C4-2B (cell line): ENCODE measurements around the gene CXCR2.

ENCODE experiments used
- CTCF ChIP-seq: fragments of 450-650 bp; conservative IDR thresholded peaks from 2 replicates; pipeline ENCODE4 v1.5.1; 2017; ENCODE audit warnings: mild to moderate bottlenecking
- ZFX ChIP-seq: fragments of 450-650 bp; IDR thresholded peaks from 2 replicates; pipeline ENCODE4 v1.6.1; 2017

GRCh38 chr2:218095853-218096252 is 30.0 kb upstream of the CXCR2 start:
- TF ChIP-seq CTCF: no peak
- no peak for TF ChIP-seq ZFX
